HEK293 (cell line): ENCODE results near the gene TRAF2.

Experiments used
- CTCF ChIA-PET: fragments of 350-600 bp; formaldehyde crosslinking; extraction: SDS; loops from one replicate; lab custom pipeline; 2021; ENCODE audit warnings: antibody characterized with exemption; lab: Yijun Ruan, JAX
- POLR2A ChIA-PET: fragments of 300-600 bp; formaldehyde crosslinking; extraction: SDS; loops from one replicate; lab custom pipeline; 2020; ENCODE audit warnings: antibody characterized with exemption, inconsistent platforms; lab: Yijun Ruan, JAX
- H3K27ac ChIP-seq: fragments of 200-500 bp; sonication (Bioruptor generic); 2 replicates; pipeline ENCODE4 v1.5.1; 2014; ENCODE audit warnings: low read depth, low read length, control low read depth, inconsistent platforms; ENCODE audit errors: extremely low read depth
- H3K36me3 ChIP-seq, 2 experiments: fragments of 200-500 bp in 1 of 2; sonication (Bioruptor generic) in 1 of 2; 1 replicate in 1 of 2; 2 replicates in 1 of 2; pipeline ENCODE4 v1.5.1; 2014 to 2017; ENCODE audit warnings: inconsistent platforms in 2 of 2, low read length in 2 of 2; ENCODE audit not compliant: control insufficient read depth in 2 of 2, insufficient read depth in 1 of 2
- H3K4me1 ChIP-seq: fragments of 200-500 bp; sonication (Bioruptor generic); 2 replicates; pipeline ENCODE4 v1.5.1; 2014; ENCODE audit warnings: mild to moderate bottlenecking, low read length, inconsistent platforms; ENCODE audit not compliant: control insufficient read depth, insufficient read depth
- H3K4me3 ChIP-seq: 2 replicates; pipeline ENCODE4 v1.5.1; 2011; ENCODE audit warnings: low read depth, mild to moderate bottlenecking, control low read depth, low read length, moderate library complexity
- H3K9me3 ChIP-seq: fragments of 200-500 bp; sonication (Bioruptor generic); 2 replicates; pipeline ENCODE4 v1.5.1; 2014; ENCODE audit warnings: low read depth, low read length, inconsistent platforms; ENCODE audit not compliant: control insufficient read depth, insufficient read depth
- GLIS2 ChIP-seq: fragments of 450-650 bp; formaldehyde crosslinking; IDR thresholded peaks from 2 replicates; pipeline ENCODE4 v1.5.1; 2016; ENCODE audit warnings: missing biosample characterization, missing genetic modification characterization
- IKZF3 ChIP-seq: fragments of 450-650 bp; IDR thresholded peaks from 2 replicates; pipeline ENCODE4 v1.5.0; 2018; ENCODE audit warnings: missing biosample characterization, mild to moderate bottlenecking, missing genetic modification characterization, moderate library complexity
- KLF7 ChIP-seq: fragments of 450-650 bp; formaldehyde crosslinking; IDR thresholded peaks from 2 replicates; pipeline ENCODE4 v1.5.1; 2016; ENCODE audit warnings: missing biosample characterization, missing genetic modification characterization, borderline replicate concordance
- MEIS1 ChIP-seq: sonication (generic); formaldehyde crosslinking; IDR thresholded peaks from 2 replicates; pipeline ENCODE4 v1.8.1; 2022; ENCODE audit warnings: missing genetic modification reagents, mild to moderate bottlenecking, borderline replicate concordance
- OSR2 ChIP-seq: fragments of 450-650 bp; formaldehyde crosslinking; IDR thresholded peaks from 2 replicates; pipeline ENCODE4 v1.5.1; 2016; ENCODE audit warnings: missing biosample characterization, missing genetic modification characterization
- ZBTB17 ChIP-seq: fragments of 450-650 bp; formaldehyde crosslinking; IDR thresholded peaks from 2 replicates; pipeline ENCODE4 v1.5.1; 2016; ENCODE audit warnings: missing biosample characterization, missing genetic modification characterization
- ZEB2 ChIP-seq: fragments of 450-650 bp; formaldehyde crosslinking; IDR thresholded peaks from 2 replicates; pipeline ENCODE4 v1.5.1; 2016; ENCODE audit warnings: missing biosample characterization, missing genetic modification characterization
- ZNF146 ChIP-seq: fragments of 450-650 bp; formaldehyde crosslinking; IDR thresholded peaks from 2 replicates; pipeline ENCODE4 v1.5.1; 2016; ENCODE audit warnings: missing biosample characterization, missing genetic modification characterization
- ZNF324 ChIP-seq: fragments of 450-650 bp; formaldehyde crosslinking; IDR thresholded peaks from 2 replicates; pipeline ENCODE4 v1.5.1; 2016; ENCODE audit warnings: missing biosample characterization, missing genetic modification characterization
- ZNF391 ChIP-seq: fragments of 450-650 bp; formaldehyde crosslinking; IDR thresholded peaks from 2 replicates; pipeline ENCODE4 v1.5.1; 2016; ENCODE audit warnings: low read depth, missing biosample characterization, missing genetic modification characterization, borderline replicate concordance
- ZNF398 ChIP-seq: fragments of 450-650 bp; formaldehyde crosslinking; IDR thresholded peaks from 2 replicates; pipeline ENCODE4 v1.5.1; 2017; ENCODE audit warnings: missing biosample characterization, missing genetic modification characterization
- ZNF416 ChIP-seq: fragments of 450-650 bp; formaldehyde crosslinking; IDR thresholded peaks from 2 replicates; pipeline ENCODE4 v1.5.1; 2016; ENCODE audit warnings: missing biosample characterization, missing genetic modification characterization
- ZNF423 ChIP-seq: fragments of 450-650 bp; formaldehyde crosslinking; IDR thresholded peaks from 2 replicates; pipeline ENCODE4 v1.5.1; 2016; ENCODE audit warnings: missing biosample characterization, missing genetic modification characterization
- ZNF529 ChIP-seq: fragments of 450-650 bp; formaldehyde crosslinking; IDR thresholded peaks from 2 replicates; pipeline ENCODE4 v1.5.1; 2017; ENCODE audit warnings: missing genetic modification characterization, missing biosample characterization; ENCODE audit not compliant: insufficient replicate concordance
- ZNF530 ChIP-seq: fragments of 450-650 bp; formaldehyde crosslinking; IDR thresholded peaks from 2 replicates; pipeline ENCODE4 v1.5.1; 2016; ENCODE audit warnings: low read depth, missing biosample characterization, missing genetic modification characterization
- ZNF558 ChIP-seq: fragments of 450-650 bp; formaldehyde crosslinking; IDR thresholded peaks from 2 replicates; pipeline ENCODE4 v1.5.1; 2016; ENCODE audit warnings: missing biosample characterization, missing genetic modification characterization
- ZNF658 ChIP-seq: fragments of 450-650 bp; formaldehyde crosslinking; IDR thresholded peaks from 2 replicates; pipeline ENCODE4; 2016; ENCODE audit warnings: missing biosample characterization, missing genetic modification characterization
- ZNF677 ChIP-seq: fragments of 450-650 bp; IDR thresholded peaks from 2 replicates; pipeline ENCODE4 v1.5.0; 2018; ENCODE audit warnings: missing biosample characterization, mild to moderate bottlenecking, missing genetic modification characterization, moderate library complexity
- ZNF76 ChIP-seq: fragments of 450-650 bp; formaldehyde crosslinking; IDR thresholded peaks from 2 replicates; pipeline ENCODE4; 2016; ENCODE audit warnings: low read depth, missing biosample characterization, missing genetic modification characterization, borderline replicate concordance
- ZNF776 ChIP-seq: fragments of 450-650 bp; formaldehyde crosslinking; IDR thresholded peaks from 2 replicates; pipeline ENCODE4 v1.5.0; 2017; ENCODE audit warnings: missing biosample characterization, missing genetic modification characterization, borderline replicate concordance
- ZNF837 ChIP-seq: fragments of 450-650 bp; formaldehyde crosslinking; IDR thresholded peaks from 2 replicates; pipeline ENCODE4 v1.5.1; 2016; ENCODE audit warnings: missing biosample characterization, missing genetic modification characterization
- ZSCAN18 ChIP-seq: fragments of 450-650 bp; formaldehyde crosslinking; IDR thresholded peaks from 2 replicates; pipeline ENCODE4 v1.5.1; 2016; ENCODE audit warnings: missing biosample characterization, missing genetic modification characterization
- ZSCAN30 ChIP-seq: fragments of 450-650 bp; IDR thresholded peaks from 2 replicates; pipeline ENCODE4 v1.5.1; 2018; ENCODE audit warnings: missing biosample characterization, mild to moderate bottlenecking, missing genetic modification characterization, moderate library complexity
- TF ChIP-seq, protein P1 (sequence below): fragments of 450-650 bp; formaldehyde crosslinking; conservative IDR thresholded peaks from 2 replicates; pipeline ENCODE4 v1.5.1; 2016; ENCODE audit warnings: low read depth, missing biosample characterization, missing genetic modification characterization
- TF ChIP-seq, protein P2 (sequence below): fragments of 450-650 bp; formaldehyde crosslinking; IDR thresholded peaks from 2 replicates; pipeline ENCODE4 v1.5.1; 2016; ENCODE audit warnings: missing biosample characterization, missing genetic modification characterization
- TF ChIP-seq, protein P3 (sequence below): IDR thresholded peaks from 2 replicates; pipeline ENCODE4 v1.6.1; 2011; ENCODE audit warnings: mild to moderate bottlenecking, low read depth, low read length, borderline replicate concordance

Gene TRAF2

GRCh38 chr9:136885950-136886578 lies at the start of gene TRAF2 (continued):
- TF ChIP-seq ZNF416 (no peak), MEIS1 (no peak), ZNF324 (tag by site-specific recombination) (peak; percentile 52), GLIS2 (tag by site-specific recombination) (peak; percentile 71), ZNF391 (0 out of 2 replicates have a peak, but pooled peaks have one; percentile 53), ZNF530 (tag by site-specific recombination) (no peak), ZNF558 (tag by site-specific recombination) (no peak), ZNF76 (peak; percentile 44; the same call in 1 of the 2 replicates), ZNF658 (tag by site-specific recombination) (no peak), ZSCAN30 (peak; percentile 76), KLF7 (tag by site-specific recombination) (peak; percentile 44; the same call in 1 of the 2 replicates), ZNF398 (no peak), ZEB2 (peak; percentile 35; the same call in 1 of the 2 replicates), ZNF146 (tag by site-specific recombination) (0 out of 2 replicates have a peak, but pooled peaks have one; percentile 19), OSR2 (peak; percentile 14; the same call in 1 of the 2 replicates)
- TF ChIP-seq, protein P1, sequence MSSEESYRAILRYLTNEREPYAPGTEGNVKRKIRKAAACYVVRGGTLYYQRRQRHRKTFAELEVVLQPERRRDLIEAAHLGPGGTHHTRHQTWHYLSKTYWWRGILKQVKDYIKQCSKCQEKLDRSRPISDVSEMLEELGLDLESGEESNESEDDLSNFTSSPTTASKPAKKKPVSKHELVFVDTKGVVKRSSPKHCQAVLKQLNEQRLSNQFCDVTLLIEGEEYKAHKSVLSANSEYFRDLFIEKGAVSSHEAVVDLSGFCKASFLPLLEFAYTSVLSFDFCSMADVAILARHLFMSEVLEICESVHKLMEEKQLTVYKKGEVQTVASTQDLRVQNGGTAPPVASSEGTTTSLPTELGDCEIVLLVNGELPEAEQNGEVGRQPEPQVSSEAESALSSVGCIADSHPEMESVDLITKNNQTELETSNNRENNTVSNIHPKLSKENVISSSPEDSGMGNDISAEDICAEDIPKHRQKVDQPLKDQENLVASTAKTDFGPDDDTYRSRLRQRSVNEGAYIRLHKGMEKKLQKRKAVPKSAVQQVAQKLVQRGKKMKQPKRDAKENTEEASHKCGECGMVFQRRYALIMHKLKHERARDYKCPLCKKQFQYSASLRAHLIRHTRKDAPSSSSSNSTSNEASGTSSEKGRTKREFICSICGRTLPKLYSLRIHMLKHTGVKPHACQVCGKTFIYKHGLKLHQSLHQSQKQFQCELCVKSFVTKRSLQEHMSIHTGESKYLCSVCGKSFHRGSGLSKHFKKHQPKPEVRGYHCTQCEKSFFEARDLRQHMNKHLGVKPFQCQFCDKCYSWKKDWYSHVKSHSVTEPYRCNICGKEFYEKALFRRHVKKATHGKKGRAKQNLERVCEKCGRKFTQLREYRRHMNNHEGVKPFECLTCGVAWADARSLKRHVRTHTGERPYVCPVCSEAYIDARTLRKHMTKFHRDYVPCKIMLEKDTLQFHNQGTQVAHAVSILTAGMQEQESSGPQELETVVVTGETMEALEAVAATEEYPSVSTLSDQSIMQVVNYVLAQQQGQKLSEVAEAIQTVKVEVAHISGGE (tag by site-specific recombination) = peak; percentile 84
- TF ChIP-seq, protein P2, sequence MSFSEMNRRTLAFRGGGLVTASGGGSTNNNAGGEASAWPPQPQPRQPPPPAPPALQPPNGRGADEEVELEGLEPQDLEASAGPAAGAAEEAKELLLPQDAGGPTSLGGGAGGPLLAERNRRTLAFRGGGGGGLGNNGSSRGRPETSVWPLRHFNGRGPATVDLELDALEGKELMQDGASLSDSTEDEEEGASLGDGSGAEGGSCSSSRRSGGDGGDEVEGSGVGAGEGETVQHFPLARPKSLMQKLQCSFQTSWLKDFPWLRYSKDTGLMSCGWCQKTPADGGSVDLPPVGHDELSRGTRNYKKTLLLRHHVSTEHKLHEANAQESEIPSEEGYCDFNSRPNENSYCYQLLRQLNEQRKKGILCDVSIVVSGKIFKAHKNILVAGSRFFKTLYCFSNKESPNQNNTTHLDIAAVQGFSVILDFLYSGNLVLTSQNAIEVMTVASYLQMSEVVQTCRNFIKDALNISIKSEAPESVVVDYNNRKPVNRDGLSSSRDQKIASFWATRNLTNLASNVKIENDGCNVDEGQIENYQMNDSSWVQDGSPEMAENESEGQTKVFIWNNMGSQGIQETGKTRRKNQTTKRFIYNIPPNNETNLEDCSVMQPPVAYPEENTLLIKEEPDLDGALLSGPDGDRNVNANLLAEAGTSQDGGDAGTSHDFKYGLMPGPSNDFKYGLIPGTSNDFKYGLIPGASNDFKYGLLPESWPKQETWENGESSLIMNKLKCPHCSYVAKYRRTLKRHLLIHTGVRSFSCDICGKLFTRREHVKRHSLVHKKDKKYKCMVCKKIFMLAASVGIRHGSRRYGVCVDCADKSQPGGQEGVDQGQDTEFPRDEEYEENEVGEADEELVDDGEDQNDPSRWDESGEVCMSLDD (tag by site-specific recombination) = no peak
- TF ChIP-seq, all 188 proteins: peak for 39

DNA sequence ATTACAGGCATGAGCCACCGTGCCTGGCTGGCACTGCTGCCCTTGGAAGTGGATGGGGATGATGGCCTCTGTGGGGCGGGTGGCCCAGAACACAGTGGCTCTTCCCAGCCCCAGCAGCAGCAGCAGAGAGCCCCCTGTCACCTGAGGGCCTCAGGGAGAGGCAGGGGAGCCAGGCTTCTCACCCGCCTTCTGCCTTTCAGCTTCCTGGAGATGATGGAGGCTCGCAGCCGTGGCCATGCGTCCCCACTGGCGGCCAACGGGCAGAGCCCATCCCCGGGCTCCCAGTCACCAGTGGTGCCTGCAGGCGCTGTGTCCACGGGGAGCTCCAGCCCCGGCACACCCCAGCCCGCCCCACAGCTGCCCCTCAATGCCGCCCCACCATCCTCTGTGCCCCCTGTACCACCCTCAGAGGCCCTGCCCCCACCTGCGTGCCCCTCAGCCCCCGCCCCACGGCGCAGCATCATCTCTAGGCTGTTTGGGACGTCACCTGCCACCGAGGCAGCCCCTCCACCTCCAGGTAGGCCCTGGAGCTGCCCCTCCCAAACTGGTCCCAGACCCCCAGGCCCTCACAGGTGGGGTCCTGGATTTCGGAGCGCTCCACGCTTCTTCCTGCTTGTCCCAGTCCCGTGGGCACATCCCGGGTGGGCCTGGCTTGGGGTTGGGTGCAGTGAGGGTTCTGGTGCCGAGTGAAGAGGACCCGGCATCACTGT lies 49.0 kb upstream of the TRAF2 start:
- ChIA-PET CTCF (no interaction called here), POLR2A (no interaction called here)
- Histone ChIP-seq H3K9me3 (no peaks in the 10 kb centered on the region), H3K27ac (no peak overlapping the region), H3K4me1 (0 out of 2 replicates have a peak, but pooled peaks cover 5% of the 10 kb centered on the region), H3K36me3 (peaks cover 0 to 49% of the 10 kb centered on the region in 2 experiments; a peak in 2 of 3 replicates), H3K4me3 (no peak overlapping the region)
- TF ChIP-seq ZBTB17 (tag by site-specific recombination) (no peak), ZNF423 (tag by site-specific recombination) (no peak), ZNF677 (tag by site-specific recombination) (no peak), ZSCAN18 (tag by site-specific recombination) (no peak), IKZF3 (tag by site-specific recombination) (no peak), ZNF776 (tag by site-specific recombination) (no peak), ZNF529 (tag by site-specific recombination) (no peak), ZNF837 (tag by site-specific recombination) (no peak)
- TF ChIP-seq, protein P3, sequence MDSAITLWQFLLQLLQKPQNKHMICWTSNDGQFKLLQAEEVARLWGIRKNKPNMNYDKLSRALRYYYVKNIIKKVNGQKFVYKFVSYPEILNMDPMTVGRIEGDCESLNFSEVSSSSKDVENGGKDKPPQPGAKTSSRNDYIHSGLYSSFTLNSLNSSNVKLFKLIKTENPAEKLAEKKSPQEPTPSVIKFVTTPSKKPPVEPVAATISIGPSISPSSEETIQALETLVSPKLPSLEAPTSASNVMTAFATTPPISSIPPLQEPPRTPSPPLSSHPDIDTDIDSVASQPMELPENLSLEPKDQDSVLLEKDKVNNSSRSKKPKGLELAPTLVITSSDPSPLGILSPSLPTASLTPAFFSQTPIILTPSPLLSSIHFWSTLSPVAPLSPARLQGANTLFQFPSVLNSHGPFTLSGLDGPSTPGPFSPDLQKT = no peak
